IMR-90 (cell line): ENCODE data around the gene KIF25. TPM values are rescaled to one million over a fixed set of nuclear protein-coding genes. Genes with fewer than 3 reads are reported as not detected.

Experiments used
- ATAC-seq: fragments of 200-7000 bp; cut with Tn5 transposase; 2 replicates; pipeline ENCODE4 v1.9.1; 2020; ENCODE audit warnings: low read depth, mild to moderate bottlenecking, moderate library complexity
- BruUV-seq: library from RNA; stranded (reverse); fragments of 400-500 nt; replicated peaks from 2 replicates; lab custom pipeline; 2021; lab: Mats Ljungman, UMichigan
- CTCF ChIA-PET: fragments of 300-600 bp; formaldehyde crosslinking; extraction: SDS; loops from one replicate; lab custom pipeline; 2021; ENCODE audit warnings: antibody characterized with exemption; lab: Yijun Ruan, JAX
- POLR2A ChIA-PET: fragments of 300-600 bp; sonication (Branson Sonifier 250); formaldehyde crosslinking; loops from one replicate; lab custom pipeline; 2022; ENCODE audit warnings: antibody characterized with exemption; ENCODE audit not compliant: unreplicated experiment; lab: Charles Lee
- DNase-seq: peaks from one replicate; pipeline ENCODE4 v3.0.0; 2013
- H2AFZ ChIP-seq: replicated peaks from 2 replicates; pipeline ENCODE3; 2013; ENCODE audit warnings: low read length, mild to moderate bottlenecking; ENCODE audit not compliant: poor library complexity
- H2AK5ac ChIP-seq: 2 replicates; pipeline ENCODE4 v1.6.1; 2013; ENCODE audit warnings: low read depth, low read length, inconsistent platforms
- H2AK9ac ChIP-seq: replicated peaks from 2 replicates; pipeline ENCODE3; 2013; ENCODE audit warnings: mild to moderate bottlenecking, low read depth, low read length, moderate library complexity; ENCODE audit not compliant: poor library complexity
- H2BK120ac ChIP-seq: 2 replicates; pipeline ENCODE4 v1.6.1; 2013; ENCODE audit warnings: low read depth, low read length, inconsistent platforms
- H2BK15ac ChIP-seq: 3 replicates; pipeline ENCODE4 v1.6.1; 2013; ENCODE audit warnings: low read depth, low read length, inconsistent platforms
- H2BK20ac ChIP-seq: 2 replicates; pipeline ENCODE4 v1.6.1; 2013; ENCODE audit warnings: low read depth, mild to moderate bottlenecking, inconsistent platforms, low read length, moderate library complexity
- H2BK5ac ChIP-seq: 2 replicates; pipeline ENCODE4 v1.6.1; 2013; ENCODE audit warnings: mild to moderate bottlenecking, low read depth, low read length, inconsistent platforms; ENCODE audit not compliant: poor library complexity, severe bottlenecking
- H3K14ac ChIP-seq: replicated peaks from 2 replicates; pipeline ENCODE4 v1.6.1; 2013; ENCODE audit warnings: low read depth, low read length, inconsistent platforms
- H3K18ac ChIP-seq: 2 replicates; pipeline ENCODE4 v1.6.1; 2013; ENCODE audit warnings: low read depth, low read length, control low read depth
- H3K23ac ChIP-seq: 2 replicates; pipeline ENCODE4 v1.6.1; 2013; ENCODE audit warnings: low read depth, low read length, inconsistent platforms
- H3K27ac ChIP-seq: 2 replicates; pipeline ENCODE4 v1.5.1; 2013; ENCODE audit warnings: mild to moderate bottlenecking, control low read depth, low read length; ENCODE audit not compliant: insufficient read depth
- H3K27me3 ChIP-seq: 2 replicates; pipeline ENCODE4 v1.6.1; 2013; ENCODE audit warnings: low read length; ENCODE audit not compliant: control insufficient read depth, insufficient read depth
- H3K36me3 ChIP-seq: 2 replicates; pipeline ENCODE4 v1.6.1; 2013; ENCODE audit warnings: low read length, mixed read lengths; ENCODE audit not compliant: control insufficient read depth, insufficient read depth
- H3K4ac ChIP-seq: 2 replicates; pipeline ENCODE4 v1.6.1; 2013; ENCODE audit warnings: low read depth, low read length, inconsistent platforms
- H3K4me1 ChIP-seq: 2 replicates; pipeline ENCODE4 v1.6.1; 2013; ENCODE audit warnings: low read length, mixed read lengths; ENCODE audit not compliant: control insufficient read depth, insufficient read depth
- H3K4me2 ChIP-seq: 2 replicates; pipeline ENCODE4 v1.6.1; 2013; ENCODE audit warnings: low read depth, mild to moderate bottlenecking, control low read depth, low read length, moderate library complexity
- H3K4me3 ChIP-seq: 2 replicates; pipeline ENCODE4 v1.5.1; 2013; ENCODE audit warnings: low read depth, mild to moderate bottlenecking, control low read depth, low read length, moderate library complexity; ENCODE audit not compliant: insufficient read depth
- H3K56ac ChIP-seq: 2 replicates; pipeline ENCODE4 v1.6.1; 2013; ENCODE audit warnings: low read length, inconsistent platforms; ENCODE audit not compliant: insufficient read depth; ENCODE audit errors: extremely low read depth
- H3K79me1 ChIP-seq, 2 experiments: 2 replicates each; pipeline ENCODE4 v1.6.1; 2013; ENCODE audit warnings: low read length in 2 of 2, inconsistent platforms in 1 of 2, low read depth in 1 of 2
- H3K9ac ChIP-seq: 2 replicates; pipeline ENCODE4 v1.6.1; 2013; ENCODE audit warnings: low read depth, low read length, control low read depth
- H3K9me1 ChIP-seq: 2 replicates; pipeline ENCODE4 v1.6.1; 2013; ENCODE audit warnings: low read length, inconsistent platforms; ENCODE audit not compliant: insufficient read depth
- H3K9me3 ChIP-seq: 2 replicates; pipeline ENCODE4 v1.6.1; 2013; ENCODE audit warnings: low read length; ENCODE audit not compliant: control insufficient read depth, insufficient read depth
- H4K20me1 ChIP-seq: 2 replicates; pipeline ENCODE4 v1.6.1; 2013; ENCODE audit warnings: low read length, inconsistent platforms; ENCODE audit not compliant: insufficient read depth
- H4K5ac ChIP-seq: 2 replicates; pipeline ENCODE4 v1.6.1; 2013; ENCODE audit warnings: mild to moderate bottlenecking, low read depth, low read length, control low read depth
- H4K8ac ChIP-seq, 2 experiments: 2 replicates each; pipeline ENCODE4 v1.6.1; 2013; ENCODE audit warnings: low read depth in 2 of 2, low read length in 2 of 2, control low read depth in 1 of 2, inconsistent platforms in 1 of 2
- H4K91ac ChIP-seq: 2 replicates; pipeline ENCODE4 v1.6.1; 2013; ENCODE audit warnings: low read depth, low read length, inconsistent platforms; ENCODE audit not compliant: insufficient read depth
- BHLHE40 ChIP-seq: fragments of 150-350 bp; IDR thresholded peaks from 2 replicates; pipeline ENCODE4 v1.6.1; 2016; ENCODE audit warnings: mild to moderate bottlenecking, low read depth, low read length
- CEBPB ChIP-seq: IDR thresholded peaks from 2 replicates; pipeline ENCODE4 v1.6.1; 2012; ENCODE audit warnings: low read depth, low read length, improper control_type of control experiment
- CHD1 ChIP-seq: IDR thresholded peaks from 2 replicates; pipeline ENCODE4 v1.6.1; 2012; ENCODE audit warnings: low read depth, low read length, improper control_type of control experiment
- ELK1 ChIP-seq: fragments of 150-350 bp; IDR thresholded peaks from 2 replicates; pipeline ENCODE4 v1.6.1; 2016; ENCODE audit warnings: low read depth, mild to moderate bottlenecking, low read length, moderate library complexity, borderline replicate concordance
- FOS ChIP-seq: fragments of 150-350 bp; IDR thresholded peaks from 2 replicates; pipeline ENCODE4 v1.6.1; 2016; ENCODE audit warnings: low read depth, low read length
- MAFK ChIP-seq: IDR thresholded peaks from 2 replicates; pipeline ENCODE4 v1.6.1; 2012; ENCODE audit warnings: low read depth, low read length, improper control_type of control experiment
- MAZ ChIP-seq: IDR thresholded peaks from 2 replicates; pipeline ENCODE4 v1.6.1; 2012; ENCODE audit warnings: low read depth, mild to moderate bottlenecking, low read length, improper control_type of control experiment, moderate library complexity, borderline replicate concordance
- MXI1 ChIP-seq: IDR thresholded peaks from 2 replicates; pipeline ENCODE4 v1.6.1; 2012; ENCODE audit warnings: low read depth, mild to moderate bottlenecking, low read length, moderate library complexity, borderline replicate concordance
- NFE2L2 ChIP-seq: fragments of 150-350 bp; IDR thresholded peaks from 2 replicates; pipeline ENCODE4 v1.6.1; 2016; ENCODE audit warnings: low read depth, mild to moderate bottlenecking, low read length
- POLR2A ChIP-seq: IDR thresholded peaks from 2 replicates; pipeline ENCODE4 v1.6.1; 2012; ENCODE audit warnings: mild to moderate bottlenecking, low read depth, low read length
- RAD21 ChIP-seq: IDR thresholded peaks from 2 replicates; pipeline ENCODE4 v1.6.1; 2012; ENCODE audit warnings: low read length, improper control_type of control experiment
- RCOR1 ChIP-seq: IDR thresholded peaks from 2 replicates; pipeline ENCODE4 v1.6.1; 2012; ENCODE audit warnings: mild to moderate bottlenecking, low read length, improper control_type of control experiment; ENCODE audit not compliant: insufficient replicate concordance
- RFX5 ChIP-seq: IDR thresholded peaks from 2 replicates; pipeline ENCODE4 v1.8.0; 2012; ENCODE audit warnings: low read depth, mild to moderate bottlenecking, low read length, moderate library complexity
- SMC3 ChIP-seq: fragments of 150-350 bp; IDR thresholded peaks from 2 replicates; pipeline ENCODE4 v1.6.1; 2016; ENCODE audit warnings: low read depth, mild to moderate bottlenecking, antibody characterized with exemption, low read length, moderate library complexity
- USF2 ChIP-seq: fragments of 150-350 bp; IDR thresholded peaks from 2 replicates; pipeline ENCODE4 v1.6.1; 2017; ENCODE audit warnings: mild to moderate bottlenecking, antibody characterized with exemption, low read length, low read depth
- WGBS, 2 experiments: methylation state at CpG; one replicate each; pipeline versions ENCODE4 v1.1.5 to v1.1.7; 2013; ENCODE audit warnings: missing lambda C conversion rate in 2 of 2; ENCODE audit not compliant: insufficient read length in 1 of 2; ENCODE audit errors: extremely low coverage in 2 of 2; 5-methylcytosine and 5-hydroxymethylcytosine counted together
- dilution Hi-C: fragments of 300-500 bp; cut with HindIII; formaldehyde crosslinking; loops from one replicate; pipeline ENCODE4 v1.14.3; 2018; ENCODE audit warnings: low sequenced_read_pairs; ENCODE audit not compliant: unreplicated experiment
- in situ Hi-C: fragments of 300-500 bp; cut with MboI; formaldehyde crosslinking; loops from 3 replicates; pipeline ENCODE4 v1.14.3; 2019; ENCODE audit warnings: low sequenced_read_pairs, inconsistent platforms, mixed read lengths
- intact Hi-C: fragments of 100-400 bp; cut with micrococcal nuclease; formaldehyde crosslinking; loops from 2 replicates; pipeline ENCODE4 v1.10.0; 2022
- polyA plus RNA-seq, 3 experiments: library from polyadenylated mRNA; depleted of rRNA; stranded (reverse); fragments of >200 nt; gene quantifications; 2 replicates each; pipeline ENCODE4 v1.2.3, GENCODE V29; 2012; ENCODE audit warnings: low replicate concordance in 1 of 3
- total RNA-seq: library from RNA; depleted of rRNA; stranded (reverse); fragments of >200 nt; gene quantifications from 2 replicates; pipeline ENCODE4 v1.2.3, GENCODE V29; 2012
- TF ChIP-seq, protein P1 (sequence below): conservative IDR thresholded peaks from 2 replicates; pipeline ENCODE4 v1.5.1; 2012; ENCODE audit warnings: mild to moderate bottlenecking, low read depth, low read length, improper control_type of control experiment

The KIF25 gene
- total and polyA plus RNA-seq, 2 of the 4 experiments (the other 2 are of a cell fraction), result not detected

DNA sequence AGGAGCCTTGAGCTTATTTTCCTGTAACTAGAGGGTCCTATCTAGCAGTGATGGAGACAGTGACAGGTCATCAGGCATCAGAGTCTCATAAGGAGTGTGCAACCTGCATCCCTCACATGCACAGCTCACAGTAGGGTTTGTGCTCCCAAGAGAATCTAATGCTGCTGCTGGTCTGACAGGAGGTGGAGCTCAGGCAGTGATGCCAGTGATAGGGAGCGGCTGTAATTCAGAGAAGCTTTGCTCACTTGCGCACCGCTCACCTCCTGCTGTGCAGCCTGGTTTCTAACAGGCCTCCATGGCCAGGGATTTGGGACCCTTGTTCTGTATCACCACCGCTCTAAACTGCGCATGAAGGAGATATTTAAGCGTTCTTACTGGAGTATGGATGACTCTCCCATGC, 5.3 kb downstream of the KIF25 start:
- H2BK5ac ChIP-seq, result no peak overlapping the region
- no peak overlapping the region for H4K5ac ChIP-seq
- WGBS, 2 experiments, result 95% methylated on average over 3 of the region's 6 CpGs; no CpG with 5 or more reads in 1 of the 2 experiments
- no peak overlapping the region for H4K91ac ChIP-seq
- H3K27me3 ChIP-seq, result peaks cover 19% of the 10 kb centered on the region
- no peak overlapping the region for H3K4ac ChIP-seq
- H2BK15ac ChIP-seq, result no peak overlapping the region
- H3K23ac ChIP-seq, result no peak overlapping the region
- TF ChIP-seq NFE2L2 (no peak), RAD21 (no peak), CEBPB (no peak), BHLHE40 (no peak), MAFK (no peak), POLR2A (no peak), FOS (no peak), MXI1 (no peak), MAZ (no peak), ELK1 (no peak), RFX5 (no peak), USF2 (no peak), RCOR1 (no peak), SMC3 (no peak), CHD1 (no peak)
- TF ChIP-seq, protein P1, sequence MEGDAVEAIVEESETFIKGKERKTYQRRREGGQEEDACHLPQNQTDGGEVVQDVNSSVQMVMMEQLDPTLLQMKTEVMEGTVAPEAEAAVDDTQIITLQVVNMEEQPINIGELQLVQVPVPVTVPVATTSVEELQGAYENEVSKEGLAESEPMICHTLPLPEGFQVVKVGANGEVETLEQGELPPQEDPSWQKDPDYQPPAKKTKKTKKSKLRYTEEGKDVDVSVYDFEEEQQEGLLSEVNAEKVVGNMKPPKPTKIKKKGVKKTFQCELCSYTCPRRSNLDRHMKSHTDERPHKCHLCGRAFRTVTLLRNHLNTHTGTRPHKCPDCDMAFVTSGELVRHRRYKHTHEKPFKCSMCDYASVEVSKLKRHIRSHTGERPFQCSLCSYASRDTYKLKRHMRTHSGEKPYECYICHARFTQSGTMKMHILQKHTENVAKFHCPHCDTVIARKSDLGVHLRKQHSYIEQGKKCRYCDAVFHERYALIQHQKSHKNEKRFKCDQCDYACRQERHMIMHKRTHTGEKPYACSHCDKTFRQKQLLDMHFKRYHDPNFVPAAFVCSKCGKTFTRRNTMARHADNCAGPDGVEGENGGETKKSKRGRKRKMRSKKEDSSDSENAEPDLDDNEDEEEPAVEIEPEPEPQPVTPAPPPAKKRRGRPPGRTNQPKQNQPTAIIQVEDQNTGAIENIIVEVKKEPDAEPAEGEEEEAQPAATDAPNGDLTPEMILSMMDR, result no peak
- 0 out of 2 replicates have a peak, but pooled peaks cover 3% of the 10 kb centered on the region for H3K9me1 ChIP-seq
- no peak overlapping the region for H4K8ac ChIP-seq
- ChIA-PET POLR2A (no interaction called here), CTCF (no interaction called here)
- H3K18ac ChIP-seq, result no peak overlapping the region
- H3K27ac ChIP-seq, result no peak overlapping the region
- no peak overlapping the region for H2AK9ac ChIP-seq
- in situ Hi-C loops (no loop called here), dilution Hi-C loops (no loop called here), intact Hi-C loops (no loop called here)
- no peaks in the 10 kb centered on the region for H3K79me1 ChIP-seq
- no TSS peak for BruUV-seq
- no peak overlapping the region for H3K56ac ChIP-seq
- H2AFZ ChIP-seq, result no peak overlapping the region
- ATAC-seq (no peak), DNase-seq (no peak)
- H2BK20ac ChIP-seq, result no peak overlapping the region
- H3K4me1 ChIP-seq, result no peaks in the 10 kb centered on the region
- no peak overlapping the region for H3K14ac ChIP-seq
- no peak overlapping the region for H3K9ac ChIP-seq
- no peaks in the 10 kb centered on the region for H3K36me3 ChIP-seq
- H3K9me3 ChIP-seq, result no peaks in the 10 kb centered on the region
- no peak overlapping the region for H3K4me2 ChIP-seq
- H3K4me3 ChIP-seq, result no peak overlapping the region
- H4K20me1 ChIP-seq, result no peaks in the 10 kb centered on the region
- H2AK5ac ChIP-seq, result no peak overlapping the region
- H2BK120ac ChIP-seq, result no peak overlapping the region
